Measurements from ENCODE around the gene APAF1. TPM values are rescaled to one million over a fixed set of nuclear protein-coding genes. Genes with fewer than 3 reads are reported as not detected.

APAF1 gene
- total and polyA plus RNA-seq, 2 of the 13 experiments (the other 11 are each of a cell fraction or from before 2014, with no cell fraction given): 6.0 to 13.0 TPM

GRCh38 chr12:98735821-98736220 lies 90.7 kb downstream of the APAF1 start:
- Histone ChIP-seq H3K27ac (ENCODE audit: extremely low read length, insufficient read depth, low read length) (no peak overlapping the region), H3K4me3 (replicated peaks in 1 of 3; ENCODE audit: insufficient read depth in 1 of 3, low read depth in 2 of 3, low read length in 3 of 3) (no peak overlapping the region), H3K36me3 (replicated peaks in 1 of 2; ENCODE audit: control insufficient read depth in 1 of 2, insufficient read depth in 2 of 2, low read length in 2 of 2) (peaks cover 2 to 13% of the 10 kb centered on the region in 2 experiments; a peak in 2 of 5 replicates), H3K79me2 (ENCODE audit: insufficient read depth, low read length) (no peaks in the 10 kb centered on the region), H3K27me3 (ENCODE audit: control insufficient read depth in 1 of 2, insufficient read depth in 2 of 2, low read length in 2 of 2) (peaks cover 2 to 10% of the 10 kb centered on the region in 2 experiments; a peak in 4 of 5 replicates), H2AFZ (ENCODE audit: low read length) (no peak overlapping the region), H3K4me2 (ENCODE audit: low read depth, low read length) (no peak overlapping the region), H3K4me1 (ENCODE audit: insufficient read depth, low read length) (peaks cover 21% of the 10 kb centered on the region), H3K9me3 (ENCODE audit: low read length) (no peaks in the 10 kb centered on the region), H3K9ac (ENCODE audit: insufficient read depth, low read depth, low read length) (no peak overlapping the region), H4K20me1 (ENCODE audit: insufficient read depth, low read length) (no peaks in the 10 kb centered on the region)
- in situ Hi-C loops (cut with HindIII; ENCODE audit: extremely low pct_ligation_motif_present, low pct_unique_long_range_greater_than_20kb) (no loop called here), intact Hi-C loops (cut with micrococcal nuclease; ENCODE audit: unreplicated experiment) (no loop called here)
- BruUV-seq (replicated peaks): no TSS peak
- FAIRE-seq (no peak), ATAC-seq (no peak), DNase-seq (ENCODE audit: low spot score) (no peak)
- POLR2A ChIA-PET: no interaction called here
- CTCF ChIA-PET (ENCODE audit: low intra/inter-chr PET ratio, low total read pairs): no interaction called here
- TF ChIP-seq ZGPAT (CRISPR knock-in tag; IDR thresholded peaks at IDR 0.05) (no peak), ATM (IDR thresholded peaks at IDR 0.05; ENCODE audit: borderline replicate concordance) (no peak), LBX2 (CRISPR knock-in tag; IDR thresholded peaks at IDR 0.05; ENCODE audit: borderline replicate concordance) (no peak), ZNF772 (CRISPR knock-in tag; IDR thresholded peaks at IDR 0.05) (no peak), BATF2 (CRISPR knock-in tag; IDR thresholded peaks at IDR 0.05) (no peak), TBX3 (IDR thresholded peaks at IDR 0.05; ENCODE audit: borderline replicate concordance) (no peak), HHEX (CRISPR knock-in tag; IDR thresholded peaks at IDR 0.05) (no peak), MEF2D (CRISPR knock-in tag; IDR thresholded peaks at IDR 0.05) (no peak), SMAD3 (CRISPR knock-in tag; IDR thresholded peaks at IDR 0.05) (no peak), MAX (IDR thresholded peaks at IDR 0.05) (no peak), ZNF639 (CRISPR knock-in tag; conservative IDR thresholded peaks at IDR 0.05) (no peak), JUNB (CRISPR knock-in tag; IDR thresholded peaks at IDR 0.05; ENCODE audit: borderline replicate concordance) (no peak), ZNF567 (CRISPR knock-in tag; IDR thresholded peaks at IDR 0.05; ENCODE audit: borderline replicate concordance) (no peak), ZNF431 (CRISPR knock-in tag; IDR thresholded peaks at IDR 0.05; ENCODE audit: borderline replicate concordance, low read depth) (no peak), ELF3 (CRISPR knock-in tag; IDR thresholded peaks at IDR 0.05) (no peak), CREM (IDR thresholded peaks at IDR 0.05) (no peak), CREM (CRISPR knock-in tag; IDR thresholded peaks at IDR 0.05) (no peak), THYN1 (CRISPR knock-in tag; IDR thresholded peaks at IDR 0.05; ENCODE audit: borderline replicate concordance, low read depth) (no peak), ZNF556 (CRISPR knock-in tag; IDR thresholded peaks at IDR 0.05; ENCODE audit: borderline replicate concordance) (no peak)
- 94% methylated on average over 6 of the region's 6 CpGs for WGBS (ENCODE audit: low lambda C conversion rate)
